Fibroblast of mammary gland (primary cell): ENCODE measurements around the gene KCNJ16.

Experiments used
- DNase-seq: peaks from one replicate; pipeline ENCODE4 v3.0.0-alpha.2; 2010; ENCODE audit warnings: low read depth
- H3K4me3 ChIP-seq: 2 replicates; pipeline ENCODE4 v1.5.1; 2011; ENCODE audit warnings: low read depth, mild to moderate bottlenecking, low read length, moderate library complexity; ENCODE audit not compliant: control insufficient read depth
- CTCF ChIP-seq: conservative IDR thresholded peaks from 2 replicates; pipeline ENCODE4 v1.5.1; 2011; ENCODE audit warnings: low read depth, low read length, inconsistent platforms; ENCODE audit not compliant: control insufficient read depth, insufficient read depth

Gene KCNJ16

GRCh38 chr17:70107441-70107840, 32.4 kb downstream of the KCNJ16 start:
- H3K4me3 ChIP-seq, result no peak overlapping the region
- TF ChIP-seq CTCF, result no peak
- no peak for DNase-seq

- TF ChIP-seq CTCF, result no peak
- H3K4me3 ChIP-seq, result no peak overlapping the region
Measured at GRCh38 chr17:70107904-70108565, 33.0 kb downstream of the KCNJ16 start.

GRCh38 chr17:70109497-70109896, 34.5 kb downstream of the KCNJ16 start:
- TF ChIP-seq CTCF, result no peak
- H3K4me3 ChIP-seq, result no peak overlapping the region
- no peak for DNase-seq

More at GRCh38 chr17:70107904-70108565, 33.0 kb downstream of the KCNJ16 start:
- no peak for DNase-seq

GRCh38 chr17:70110443-70110880, 35.4 kb downstream of the KCNJ16 start:
- peak; percentile 27 for DNase-seq
- TF ChIP-seq CTCF, result no peak
- H3K4me3 ChIP-seq, result no peak overlapping the region

GRCh38 chr17:70111201-70111600, 36.2 kb downstream of the KCNJ16 start:
- no peak for TF ChIP-seq CTCF
- no peak for DNase-seq
- H3K4me3 ChIP-seq, result no peak overlapping the region

GRCh38 chr17:70114405-70114804, 39.4 kb downstream of the KCNJ16 start:
- no peak for TF ChIP-seq CTCF
- no peak for DNase-seq
- no peak overlapping the region for H3K4me3 ChIP-seq
